Measurements from ENCODE around the gene KIF3A. TPM values are rescaled to one million over a fixed set of nuclear protein-coding genes. Genes with fewer than 3 reads are reported as not detected.

KIF3A gene
- total RNA-seq, 1 donor from 2014 or later, result 19.8 TPM

DNA sequence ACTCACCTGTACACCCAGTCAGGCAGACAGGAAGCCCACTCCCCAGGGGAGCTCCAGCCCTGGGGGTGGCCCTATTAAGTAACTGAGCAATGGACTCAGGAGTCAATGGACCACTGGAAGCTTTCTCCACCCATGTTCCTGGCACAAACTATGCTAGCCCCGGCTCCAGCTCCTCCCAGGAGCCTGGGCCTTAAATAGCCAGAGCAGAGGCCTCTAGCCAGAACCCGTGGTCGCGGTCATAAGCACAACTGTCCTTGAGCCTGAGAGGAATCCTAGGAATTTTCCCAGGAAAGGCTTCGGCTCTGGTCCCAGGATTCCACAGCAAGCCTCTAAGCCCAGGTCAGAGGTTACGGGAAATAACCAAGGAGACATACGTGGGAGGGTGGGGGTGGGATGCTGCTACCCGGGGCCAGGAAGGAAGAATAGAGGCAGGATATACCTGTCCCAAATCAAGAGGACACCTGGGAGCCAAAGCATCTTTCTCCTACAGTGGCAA is 34.2 kb upstream of the KIF3A start:
- intact Hi-C loops (cut with micrococcal nuclease), result no loop called here

DNA sequence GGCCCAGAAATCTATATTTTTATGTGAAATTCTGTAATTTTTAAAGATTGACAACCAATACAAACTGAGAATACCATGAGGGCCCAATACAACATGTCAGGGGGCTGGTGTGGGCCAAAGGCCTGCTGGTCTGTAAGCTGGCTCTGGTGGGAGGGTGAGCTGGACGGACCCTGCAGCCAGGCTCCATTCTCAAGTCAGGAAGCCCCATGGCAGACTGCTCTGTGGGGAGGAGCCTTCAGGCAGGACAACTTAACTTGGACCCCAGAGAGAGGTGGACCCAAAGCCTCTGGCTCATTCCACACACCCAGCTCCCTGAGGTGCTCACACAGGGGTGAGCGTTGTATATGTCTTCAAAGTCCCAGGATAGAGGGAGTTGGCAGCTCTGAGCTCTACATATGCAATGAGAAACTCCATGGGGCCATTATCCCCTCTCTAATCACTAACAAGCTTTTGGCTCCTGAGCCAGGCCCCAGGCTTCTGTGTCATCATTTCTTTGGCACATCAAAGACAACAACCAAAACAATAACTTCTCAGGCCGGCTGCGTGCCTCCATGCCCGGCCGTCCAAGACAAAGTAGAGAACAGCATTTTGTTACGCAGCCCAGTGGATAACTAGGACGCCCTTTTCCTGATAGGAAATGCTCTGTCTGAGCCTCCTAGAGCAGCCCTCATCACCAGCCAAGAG is 33.3 kb upstream of the KIF3A start:
- intact Hi-C loops (cut with micrococcal nuclease), result no loop called here

DNA sequence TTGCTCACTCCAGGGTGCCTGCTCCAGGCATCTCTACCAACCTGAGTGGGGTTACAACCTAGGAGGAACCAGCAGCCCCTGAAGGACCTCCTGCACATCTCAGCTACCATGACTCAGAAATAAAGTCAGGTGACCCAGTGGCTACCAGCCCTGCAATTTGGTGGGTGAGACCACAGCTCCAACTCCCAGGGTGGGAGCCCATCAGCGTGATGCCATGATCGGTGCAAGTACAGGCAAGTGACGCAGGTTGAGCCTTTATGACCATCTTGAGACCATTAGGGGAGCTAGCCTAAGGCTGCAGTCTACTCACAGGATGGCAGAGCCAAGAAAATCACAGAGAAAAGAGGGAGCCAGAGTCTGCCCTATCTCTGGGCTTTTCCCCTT is 31.1 kb upstream of the KIF3A start:
- intact Hi-C loops (cut with micrococcal nuclease), result no loop called here

DNA sequence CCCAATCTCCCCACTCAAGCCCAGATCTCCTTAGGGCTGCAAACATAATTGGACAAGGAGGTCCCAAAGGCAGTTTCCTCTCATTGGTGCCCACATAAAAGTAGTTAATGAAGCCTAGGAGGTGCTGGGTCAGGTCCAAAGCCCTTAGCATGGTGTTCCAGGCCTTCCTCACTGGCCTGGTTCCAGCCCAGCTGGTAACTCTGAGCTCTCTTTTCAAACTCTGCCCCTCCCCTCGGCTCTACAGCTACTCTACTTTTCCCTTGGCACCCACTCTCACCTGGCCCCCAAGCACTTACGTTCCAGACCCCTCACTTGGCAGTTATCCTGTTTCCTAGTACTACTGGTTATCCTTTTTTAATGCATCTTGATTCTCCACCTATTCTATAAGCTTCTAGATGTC is 29.8 kb upstream of the KIF3A start:
- intact Hi-C loops (cut with micrococcal nuclease), result no loop called here

DNA sequence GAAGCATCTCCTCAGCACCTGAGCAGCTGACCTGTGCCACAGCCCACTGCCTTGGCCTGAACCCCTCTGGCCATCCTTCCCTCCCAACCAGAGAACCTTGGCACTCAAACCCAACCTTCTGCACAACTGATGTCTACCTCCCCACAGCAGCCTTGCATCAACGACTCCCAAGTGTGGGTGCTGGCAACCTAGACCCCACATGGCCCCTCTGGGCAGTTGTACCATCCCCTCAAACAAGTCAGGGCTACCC is 29.4 kb upstream of the KIF3A start:
- intact Hi-C loops (cut with micrococcal nuclease), result no loop called here

- intact Hi-C loops (cut with micrococcal nuclease), result no loop called here
These were observed 28.9 kb upstream of the KIF3A start for GRCh38 chr5:132766020-132766805.

- intact Hi-C loops (cut with micrococcal nuclease), result no loop called here
These were observed 28.1 kb upstream of the KIF3A start for GRCh38 chr5:132765311-132766019.

- intact Hi-C loops (cut with micrococcal nuclease), result no loop called here
These were observed 27.4 kb upstream of the KIF3A start for GRCh38 chr5:132764671-132765238.

DNA sequence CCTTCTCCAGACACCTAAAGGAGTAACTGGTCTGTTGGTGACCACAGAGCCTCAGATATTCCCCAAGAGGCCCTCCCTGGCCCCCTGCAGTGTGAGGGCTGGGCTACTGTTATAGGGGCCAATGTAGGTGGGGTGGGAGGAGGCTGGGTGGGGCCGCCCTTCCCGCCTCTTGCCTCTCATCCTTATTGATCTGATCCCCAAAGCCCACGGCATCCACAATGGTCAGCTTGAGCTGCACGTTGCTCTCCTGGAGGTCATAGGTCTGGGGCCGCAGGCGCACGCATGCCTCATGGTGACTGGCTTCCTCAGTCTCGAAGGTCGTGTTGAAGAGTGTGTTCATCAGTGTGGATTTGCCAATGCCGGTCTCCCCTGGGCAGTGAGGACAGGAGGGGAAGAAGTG is 26.7 kb upstream of the KIF3A start:
- intact Hi-C loops (cut with micrococcal nuclease), result no loop called here

DNA sequence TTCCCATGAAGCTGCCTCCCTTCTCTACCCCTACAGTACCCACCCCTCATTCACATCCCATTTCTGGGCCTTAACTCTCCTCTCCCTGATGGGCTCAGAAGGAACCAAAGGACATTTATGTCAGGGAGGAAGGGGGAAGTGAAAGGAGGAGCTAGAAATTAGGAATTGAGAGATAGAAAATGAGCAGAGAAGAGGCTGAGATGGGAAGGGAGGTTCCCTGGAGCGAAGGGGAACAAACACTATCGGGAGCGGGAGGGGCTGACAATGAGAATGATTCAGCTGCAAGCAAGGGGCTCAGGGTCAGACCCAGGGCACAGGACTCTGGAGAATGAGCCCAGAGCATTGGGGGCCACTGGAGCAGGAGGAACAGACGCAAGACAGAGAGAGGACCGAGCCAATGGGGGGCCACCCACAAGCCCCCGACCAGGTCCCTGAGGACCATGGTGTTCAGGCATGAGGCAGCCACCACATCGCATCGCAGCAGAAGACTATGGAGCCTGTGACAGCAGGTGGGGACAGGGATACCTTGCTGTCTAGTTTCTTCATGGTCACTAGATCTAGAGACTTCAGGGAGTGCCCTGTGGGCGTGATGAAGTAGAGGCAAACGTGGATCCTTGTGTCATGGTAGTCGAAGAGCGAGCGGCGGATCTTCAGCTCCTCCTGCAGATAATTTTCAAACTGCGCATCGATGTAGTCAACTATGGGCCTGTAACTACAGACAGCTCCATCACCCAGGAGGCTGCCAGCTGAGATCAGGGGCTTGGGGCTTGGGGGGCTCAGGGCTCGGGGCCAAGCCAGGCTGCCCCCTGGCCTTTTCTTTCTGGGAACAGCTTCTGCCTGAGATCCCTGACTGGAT is 26.1 kb upstream of the KIF3A start:
- intact Hi-C loops (cut with micrococcal nuclease), result no loop called here

DNA sequence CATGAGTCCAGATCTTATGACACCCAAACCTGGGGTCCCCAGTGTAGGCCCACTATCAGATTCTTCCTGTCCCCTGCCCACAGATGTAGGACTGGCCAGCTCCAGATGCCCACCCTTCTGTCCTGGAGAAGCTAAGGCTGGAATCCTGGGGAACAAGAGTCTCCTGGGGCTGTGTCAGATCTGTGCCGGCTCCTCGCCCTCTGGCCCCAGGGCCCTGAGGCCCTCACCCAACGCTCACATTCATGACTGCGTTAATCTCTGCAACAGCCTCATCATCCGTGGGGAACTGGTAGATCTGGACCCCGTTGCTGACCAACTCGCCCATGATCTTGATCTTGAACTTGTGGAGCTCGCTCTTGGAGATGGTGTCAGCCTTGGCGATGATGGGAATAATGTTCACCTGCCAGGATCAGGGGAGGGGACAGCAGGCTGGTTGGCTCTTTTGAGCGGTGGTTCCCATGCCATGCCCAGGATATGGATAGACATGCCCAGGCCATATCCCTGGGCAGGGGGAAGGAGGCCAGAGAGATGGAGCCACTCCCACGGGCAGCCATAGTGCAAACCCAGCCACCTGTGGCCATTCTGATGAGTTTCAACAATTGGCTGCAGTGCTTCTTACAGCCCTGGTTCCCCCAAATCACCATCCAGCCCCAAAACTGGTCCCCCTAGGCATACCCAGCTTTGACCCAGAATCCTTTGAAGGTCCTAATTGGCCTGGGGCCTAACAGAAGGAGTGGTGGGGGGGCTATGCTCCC is 25.1 kb upstream of the KIF3A start:
- intact Hi-C loops (cut with micrococcal nuclease), result no loop called here

DNA sequence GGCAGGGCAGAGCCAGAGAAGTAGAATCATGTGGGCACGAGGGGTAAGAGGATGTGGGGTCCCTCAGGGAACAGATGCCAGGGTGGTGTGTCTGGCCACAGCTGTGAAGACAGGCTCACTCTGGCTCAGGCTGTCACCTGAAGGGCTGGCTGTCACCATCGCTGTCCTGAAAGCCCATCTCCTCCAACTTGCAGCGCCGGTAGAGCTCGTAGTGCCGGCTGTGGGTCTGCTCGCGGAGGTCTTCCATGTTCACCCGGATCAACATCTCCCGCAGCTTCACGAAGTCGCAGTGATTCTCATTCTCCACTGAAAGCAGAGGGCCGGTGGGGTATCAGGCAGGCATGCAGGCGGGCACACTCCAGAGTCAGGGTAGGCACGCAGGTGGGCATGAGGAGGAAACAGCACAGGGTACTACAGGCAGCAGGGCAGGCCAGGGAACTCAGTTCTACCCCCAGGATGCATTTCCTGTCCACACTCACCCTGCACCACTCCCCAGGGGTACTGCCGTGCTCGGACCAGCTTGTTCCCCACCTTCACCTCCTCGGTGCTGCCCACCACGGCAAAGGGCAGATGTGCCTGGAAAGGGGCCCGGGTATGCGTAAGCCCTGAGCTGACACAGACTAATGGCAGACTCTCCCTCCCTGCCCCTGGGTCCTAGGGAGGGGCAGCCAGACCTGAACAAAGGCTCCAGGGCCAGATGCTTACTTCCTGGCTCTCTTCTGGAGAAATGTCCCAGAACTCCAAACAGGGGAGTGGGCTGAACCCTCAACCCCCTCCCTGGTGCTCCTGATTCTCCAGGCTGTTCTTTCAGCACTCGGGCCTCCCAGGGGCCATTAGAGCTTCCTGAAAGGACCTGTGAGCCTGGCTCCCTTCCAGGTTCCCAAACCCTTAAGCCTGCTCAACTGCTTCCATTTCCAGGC is 24.2 kb upstream of the KIF3A start:
- intact Hi-C loops (cut with micrococcal nuclease), result no loop called here

DNA sequence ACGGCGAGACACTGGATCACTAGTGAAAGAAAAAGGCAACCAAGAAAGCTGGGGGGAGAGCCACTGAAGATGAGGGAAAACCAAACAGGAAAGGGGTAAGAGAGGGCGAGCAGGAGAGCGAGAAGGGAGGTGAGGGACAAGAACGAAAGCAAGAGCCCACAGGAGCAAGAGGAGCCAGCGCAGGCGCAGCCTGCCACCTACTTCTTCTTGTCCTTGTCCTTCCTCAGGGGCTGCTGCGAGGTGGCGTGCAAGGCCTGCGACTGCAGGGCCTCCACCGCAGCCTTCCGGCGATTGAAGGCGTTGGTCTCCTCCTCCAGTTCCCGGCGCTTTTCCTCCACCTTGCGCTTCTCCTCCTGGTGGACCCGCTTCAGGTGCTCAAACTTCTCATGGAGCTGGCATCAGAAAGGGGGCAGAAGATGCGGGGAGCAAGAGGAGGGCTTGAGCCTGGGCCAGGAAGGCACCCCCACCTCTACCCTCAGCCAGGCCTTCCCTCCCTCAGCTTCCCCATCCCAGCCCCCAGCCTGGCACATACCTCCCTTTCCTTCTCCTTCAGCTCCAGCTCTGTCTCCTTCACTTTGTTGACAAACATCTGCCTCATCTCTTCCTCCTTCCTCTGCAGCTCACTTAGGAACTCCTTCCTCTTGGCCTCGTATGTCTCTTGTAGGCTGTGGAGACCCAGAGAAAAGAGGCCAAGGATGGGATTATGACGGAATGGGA is 23.4 kb upstream of the KIF3A start:
- intact Hi-C loops (cut with micrococcal nuclease), result no loop called here

DNA sequence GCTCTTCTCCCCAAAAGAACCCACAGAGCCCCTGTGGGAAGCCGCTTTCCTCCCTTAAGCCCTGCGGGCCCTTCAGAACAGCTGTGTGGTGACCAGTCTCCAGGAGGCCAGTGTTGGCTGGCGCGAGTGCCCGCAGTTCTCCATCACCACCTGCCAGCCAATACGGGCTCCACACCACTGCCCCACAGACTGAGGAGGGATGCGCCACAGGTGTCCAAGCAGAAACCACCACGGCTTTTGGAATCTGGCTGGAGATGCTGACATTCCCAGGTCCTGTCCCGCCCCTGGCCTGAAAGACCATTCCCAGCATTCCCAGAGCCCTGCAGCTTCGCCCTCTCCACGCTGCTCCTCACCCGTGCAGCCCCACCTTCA is 22.7 kb upstream of the KIF3A start:
- intact Hi-C loops (cut with micrococcal nuclease), result no loop called here

- intact Hi-C loops (cut with micrococcal nuclease), result no loop called here
These were observed 22.0 kb upstream of the KIF3A start for GRCh38 chr5:132759114-132760048.

DNA sequence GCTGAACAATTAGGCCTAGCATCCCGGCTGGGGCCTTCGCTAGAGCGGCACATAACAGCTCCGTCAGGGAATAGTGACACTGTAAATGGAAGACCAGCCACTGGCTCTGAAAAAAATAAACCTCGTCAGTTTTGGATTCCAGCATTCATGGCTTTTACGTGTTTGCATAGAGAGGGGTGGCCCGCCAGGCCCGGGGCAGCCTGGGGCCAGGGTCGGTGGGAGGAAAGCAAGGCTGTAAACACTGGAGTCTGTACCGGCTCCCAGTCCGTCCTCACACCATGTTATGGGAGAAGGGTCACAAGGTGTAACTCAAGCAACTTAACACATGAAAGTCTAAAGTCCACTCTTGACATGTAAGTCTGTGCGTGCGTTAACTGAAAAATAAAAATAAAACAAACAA is 21.1 kb upstream of the KIF3A start:
- intact Hi-C loops (cut with micrococcal nuclease), result no loop called here

DNA sequence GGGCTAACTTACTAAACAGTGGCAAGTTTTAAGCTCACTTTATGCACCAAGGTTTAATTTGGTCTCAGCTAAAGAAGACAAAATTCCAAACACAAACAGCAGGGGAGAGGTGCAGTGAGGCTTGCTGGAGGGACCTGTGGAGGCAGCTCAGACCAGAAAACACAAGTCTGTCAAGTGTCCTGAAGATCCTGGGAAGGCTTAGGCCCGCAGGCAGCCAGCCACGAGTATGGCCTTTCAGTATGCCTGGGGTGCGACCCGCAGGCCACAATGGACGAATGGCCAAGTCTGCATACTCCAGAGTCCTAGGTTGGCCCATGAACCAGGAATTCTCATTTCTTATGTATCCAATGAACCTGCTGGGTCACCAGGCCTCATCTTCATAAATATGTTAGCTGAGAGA is 19.2 kb upstream of the KIF3A start:
- intact Hi-C loops (cut with micrococcal nuclease), result no loop called here

DNA sequence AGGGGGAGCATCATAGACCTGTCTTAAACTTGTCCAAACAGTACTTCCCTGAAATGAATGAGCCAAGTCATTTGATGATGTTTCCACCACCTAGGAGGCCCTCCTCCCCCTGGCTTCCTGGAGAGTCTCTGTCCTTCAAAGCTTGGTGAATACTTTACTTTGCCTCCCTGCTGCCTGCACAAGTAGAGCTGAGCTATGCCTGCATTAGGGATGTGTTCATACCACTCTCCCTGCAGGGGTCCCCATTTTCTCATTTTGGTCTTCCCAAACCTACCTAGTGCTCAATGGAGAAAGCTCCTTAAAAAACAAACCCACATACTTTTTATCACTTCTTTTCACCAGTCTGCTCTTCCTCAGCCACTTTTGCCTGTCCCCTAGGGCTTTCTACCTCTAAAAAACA is 17.6 kb upstream of the KIF3A start:
- intact Hi-C loops (cut with micrococcal nuclease), result no loop called here

All from T-helper 2 cell treated with Interferon-gamma antibody and Interleukin-4, amounts not matched to agents 100 ng/mL and 5 ng/mL, for 36 hours (primary cell).